HepG2 (cell line): ENCODE measurements around the gene MMS19. TPM values are rescaled to one million over a fixed set of nuclear protein-coding genes. Genes with fewer than 3 reads are reported as not detected.
A peak's percentile ranks its signal among the peaks of the same experiment; 100 is the strongest.

Experiments used
- ATM ChIP-seq: fragments of 450-650 bp; IDR thresholded peaks from 2 replicates; pipeline ENCODE4 v1.7.1; 2017; ENCODE audit warnings: mild to moderate bottlenecking, borderline replicate concordance
- LCORL ChIP-seq, 2 experiments: fragments of 450-650 bp in 1 of 2; sonication (generic) in 1 of 2; formaldehyde crosslinking in 1 of 2; IDR thresholded peaks; 2 replicates each; pipeline versions ENCODE4 v1.5.0 to v1.6.1; 2017 to 2020; ENCODE audit warnings: antibody characterized with exemption in 1 of 2, missing genetic modification reagents in 1 of 2
- RARG ChIP-seq: sonication (generic); formaldehyde crosslinking; IDR thresholded peaks from 2 replicates; pipeline ENCODE4 v1.4.0; 2020; ENCODE audit warnings: low read depth, mild to moderate bottlenecking, missing genetic modification reagents
- SKI ChIP-seq: fragments of 450-650 bp; IDR thresholded peaks from one replicate; pipeline ENCODE4 v1.6.1; 2018; ENCODE audit warnings: mild to moderate bottlenecking; ENCODE audit not compliant: partially characterized antibody
- XBP1 ChIP-seq: sonication (generic); formaldehyde crosslinking; IDR thresholded peaks from 2 replicates; pipeline ENCODE4 v1.5.0; 2020; ENCODE audit warnings: missing genetic modification reagents
- ZEB1 ChIP-seq: IDR thresholded peaks from 2 replicates; pipeline ENCODE4 v1.6.1; 2012; ENCODE audit warnings: mild to moderate bottlenecking, low read depth, inconsistent platforms; ENCODE audit not compliant: insufficient replicate concordance
- ZFP36L2 ChIP-seq: sonication (generic); formaldehyde crosslinking; IDR thresholded peaks from 2 replicates; pipeline ENCODE4 v1.4.0; 2020; ENCODE audit warnings: missing genetic modification reagents
- ZFP41 ChIP-seq: sonication (generic); formaldehyde crosslinking; IDR thresholded peaks from 2 replicates; pipeline ENCODE4 v1.4.0; 2020; ENCODE audit warnings: mild to moderate bottlenecking, missing genetic modification reagents, borderline replicate concordance
- ZNF180 ChIP-seq: sonication (generic); formaldehyde crosslinking; IDR thresholded peaks from 2 replicates; pipeline ENCODE4 v1.4.0; 2020; ENCODE audit warnings: low read depth, missing genetic modification reagents, borderline replicate concordance
- ZNF263 ChIP-seq: sonication (generic); formaldehyde crosslinking; IDR thresholded peaks from 2 replicates; pipeline ENCODE4 v1.4.0; 2020; ENCODE audit warnings: missing genetic modification reagents
- ZNF33B ChIP-seq: sonication (generic); formaldehyde crosslinking; IDR thresholded peaks from 2 replicates; pipeline ENCODE4 v1.5.1; 2020; ENCODE audit warnings: mild to moderate bottlenecking, missing genetic modification reagents
- ZNF547 ChIP-seq: sonication (generic); formaldehyde crosslinking; IDR thresholded peaks from 2 replicates; pipeline ENCODE4 v1.5.1; 2020; ENCODE audit warnings: mild to moderate bottlenecking, missing genetic modification reagents
- ZNF552 ChIP-seq: sonication (generic); formaldehyde crosslinking; IDR thresholded peaks from 2 replicates; pipeline ENCODE4 v1.9.0; 2022; ENCODE audit warnings: missing genetic modification reagents, mild to moderate bottlenecking, borderline replicate concordance
- ZNF781 ChIP-seq: sonication (generic); formaldehyde crosslinking; IDR thresholded peaks from 2 replicates; pipeline ENCODE4 v1.5.1; 2020; ENCODE audit warnings: borderline replicate concordance, mild to moderate bottlenecking, missing genetic modification reagents; ENCODE audit errors: not compliant biosample characterization
- polyA plus RNA-seq, 8 experiments: library from polyadenylated mRNA; depleted of rRNA in 3 of 8; stranded (reverse) in 7 of 8; unstranded in 1 of 8; fragments of >200 nt; fragmentation: Illumina TruSeq in 4 of 8; extraction: Trizol in 4 of 8; gene quantifications; 2 replicates each; pipeline versions ENCODE4 v1.2.1 to v1.2.3, GENCODE V29; 2011 to 2016; ENCODE audit warnings: low read depth in 4 of 8, missing spikeins in 1 of 8, mixed read lengths in 1 of 8; ENCODE audit not compliant: insufficient read depth in 1 of 8
- total RNA-seq, 5 experiments: library from RNA; depleted of rRNA; stranded (reverse); fragments of >200 nt; fragmentation: Illumina TruSeq; extraction: Trizol; gene quantifications; 2 replicates each; pipeline ENCODE4 v1.2.3, GENCODE V29; 2016; ENCODE audit warnings: low read depth in 1 of 5
- TF ChIP-seq, protein P1 (sequence below): fragments of 450-650 bp; IDR thresholded peaks from 2 replicates; pipeline ENCODE4 v1.6.1; 2016
- TF ChIP-seq, protein P2 (sequence below): sonication (generic); formaldehyde crosslinking; IDR thresholded peaks from 2 replicates; pipeline ENCODE4 v1.4.0; 2020; ENCODE audit warnings: missing genetic modification reagents, borderline replicate concordance
- TF ChIP-seq, protein P3 (sequence below): sonication (generic); formaldehyde crosslinking; IDR thresholded peaks from 2 replicates; pipeline ENCODE4 v1.9.0; 2022; ENCODE audit warnings: missing genetic modification reagents, mild to moderate bottlenecking, borderline replicate concordance
- TF ChIP-seq, protein P4 (sequence below): sonication (generic); formaldehyde crosslinking; IDR thresholded peaks from 2 replicates; pipeline ENCODE4 v1.4.0; 2020; ENCODE audit warnings: missing genetic modification reagents, mild to moderate bottlenecking, borderline replicate concordance

The MMS19 gene
- total and polyA plus RNA-seq, 2 of the 13 experiments (the other 11 are each of a cell fraction or from before 2014, with no cell fraction given) = 76.4 to 107 TPM

DNA sequence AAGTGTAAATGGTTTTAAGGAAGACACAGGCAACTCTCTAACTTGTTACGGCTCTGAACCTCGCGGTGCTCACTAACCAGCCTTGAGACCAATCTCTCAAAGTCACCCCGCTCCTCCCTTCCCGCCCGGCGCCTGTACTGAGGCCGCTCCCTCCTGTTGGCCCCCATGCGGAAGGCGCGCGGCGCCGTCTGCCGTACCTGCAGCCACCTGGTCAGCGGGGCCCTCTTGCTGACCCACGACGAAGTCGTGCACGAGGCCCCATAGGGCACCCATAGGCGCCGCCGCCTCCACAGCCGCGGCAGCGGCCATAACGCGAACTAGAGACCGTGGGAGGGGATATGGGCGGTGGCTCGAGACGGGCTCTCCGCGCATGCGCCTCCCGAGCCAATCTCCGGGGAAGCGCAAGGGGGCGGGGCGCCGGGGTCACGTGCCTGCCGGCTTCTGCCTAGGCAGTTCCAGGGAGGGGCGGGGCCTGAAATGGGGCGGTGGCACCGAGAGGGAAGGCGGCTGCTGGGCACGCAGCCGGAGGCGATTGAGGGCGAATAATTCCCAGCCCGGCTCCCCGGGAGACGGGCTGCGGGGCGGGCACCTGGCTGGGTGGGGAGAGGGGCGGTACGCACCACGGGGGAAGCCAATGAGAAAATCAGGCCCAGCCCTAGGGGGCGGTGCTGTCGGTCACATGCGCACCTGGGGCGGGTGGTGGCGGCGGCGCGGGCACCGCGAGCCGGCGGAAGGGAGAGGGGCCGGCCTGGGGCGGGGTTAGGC, at the start of gene MMS19 (continued):
- TF ChIP-seq ZNF263 (CRISPR knock-in tag) (no peak), ZNF33B (CRISPR knock-in tag) (no peak), SKI (no peak), RARG (0 out of 2 replicates have a peak, but pooled peaks have one; percentile 15), ATM (no peak), XBP1 (CRISPR knock-in tag) (no peak), ZNF552 (CRISPR knock-in tag) (no peak), ZFP36L2 (CRISPR knock-in tag) (no peak), LCORL (IDR thresholded peaks at IDR 0.05) (no peak), LCORL (CRISPR knock-in tag; IDR thresholded peaks at IDR 0.05) (peak; percentile 56), ZNF180 (CRISPR knock-in tag) (no peak), ZEB1 (no peak), ZFP41 (no peak), ZNF547 (CRISPR knock-in tag) (peak; percentile 94; the same call in 1 of the 2 replicates), ZNF781 (CRISPR knock-in tag) (peak; percentile 90)
- TF ChIP-seq, protein P1, sequence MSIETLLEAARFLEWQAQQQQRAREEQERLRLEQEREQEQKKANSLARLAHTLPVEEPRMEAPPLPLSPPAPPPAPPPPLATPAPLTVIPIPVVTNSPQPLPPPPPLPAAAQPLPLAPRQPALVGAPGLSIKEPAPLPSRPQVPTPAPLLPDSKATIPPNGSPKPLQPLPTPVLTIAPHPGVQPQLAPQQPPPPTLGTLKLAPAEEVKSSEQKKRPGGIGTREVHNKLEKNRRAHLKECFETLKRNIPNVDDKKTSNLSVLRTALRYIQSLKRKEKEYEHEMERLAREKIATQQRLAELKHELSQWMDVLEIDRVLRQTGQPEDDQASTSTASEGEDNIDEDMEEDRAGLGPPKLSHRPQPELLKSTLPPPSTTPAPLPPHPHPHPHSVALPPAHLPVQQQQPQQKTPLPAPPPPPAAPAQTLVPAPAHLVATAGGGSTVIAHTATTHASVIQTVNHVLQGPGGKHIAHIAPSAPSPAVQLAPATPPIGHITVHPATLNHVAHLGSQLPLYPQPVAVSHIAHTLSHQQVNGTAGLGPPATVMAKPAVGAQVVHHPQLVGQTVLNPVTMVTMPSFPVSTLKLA = peak; percentile 43
- TF ChIP-seq, protein P2, sequence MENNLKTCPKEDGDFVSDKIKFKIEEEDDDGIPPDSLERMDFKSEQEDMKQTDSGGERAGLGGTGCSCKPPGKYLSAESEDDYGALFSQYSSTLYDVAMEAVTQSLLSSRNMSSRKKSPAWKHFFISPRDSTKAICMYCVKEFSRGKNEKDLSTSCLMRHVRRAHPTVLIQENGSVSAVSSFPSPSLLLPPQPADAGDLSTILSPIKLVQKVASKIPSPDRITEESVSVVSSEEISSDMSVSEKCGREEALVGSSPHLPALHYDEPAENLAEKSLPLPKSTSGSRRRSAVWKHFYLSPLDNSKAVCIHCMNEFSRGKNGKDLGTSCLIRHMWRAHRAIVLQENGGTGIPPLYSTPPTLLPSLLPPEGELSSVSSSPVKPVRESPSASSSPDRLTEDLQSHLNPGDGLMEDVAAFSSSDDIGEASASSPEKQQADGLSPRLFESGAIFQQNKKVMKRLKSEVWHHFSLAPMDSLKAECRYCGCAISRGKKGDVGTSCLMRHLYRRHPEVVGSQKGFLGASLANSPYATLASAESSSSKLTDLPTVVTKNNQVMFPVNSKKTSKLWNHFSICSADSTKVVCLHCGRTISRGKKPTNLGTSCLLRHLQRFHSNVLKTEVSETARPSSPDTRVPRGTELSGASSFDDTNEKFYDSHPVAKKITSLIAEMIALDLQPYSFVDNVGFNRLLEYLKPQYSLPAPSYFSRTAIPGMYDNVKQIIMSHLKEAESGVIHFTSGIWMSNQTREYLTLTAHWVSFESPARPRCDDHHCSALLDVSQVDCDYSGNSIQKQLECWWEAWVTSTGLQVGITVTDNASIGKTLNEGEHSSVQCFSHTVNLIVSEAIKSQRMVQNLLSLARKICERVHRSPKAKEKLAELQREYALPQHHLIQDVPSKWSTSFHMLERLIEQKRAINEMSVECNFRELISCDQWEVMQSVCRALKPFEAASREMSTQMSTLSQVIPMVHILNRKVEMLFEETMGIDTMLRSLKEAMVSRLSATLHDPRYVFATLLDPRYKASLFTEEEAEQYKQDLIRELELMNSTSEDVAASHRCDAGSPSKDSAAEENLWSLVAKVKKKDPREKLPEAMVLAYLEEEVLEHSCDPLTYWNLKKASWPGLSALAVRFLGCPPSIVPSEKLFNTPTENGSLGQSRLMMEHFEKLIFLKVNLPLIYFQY (CRISPR knock-in tag) = peak; percentile 33; the same call in 1 of the 2 replicates
- TF ChIP-seq, protein P3, sequence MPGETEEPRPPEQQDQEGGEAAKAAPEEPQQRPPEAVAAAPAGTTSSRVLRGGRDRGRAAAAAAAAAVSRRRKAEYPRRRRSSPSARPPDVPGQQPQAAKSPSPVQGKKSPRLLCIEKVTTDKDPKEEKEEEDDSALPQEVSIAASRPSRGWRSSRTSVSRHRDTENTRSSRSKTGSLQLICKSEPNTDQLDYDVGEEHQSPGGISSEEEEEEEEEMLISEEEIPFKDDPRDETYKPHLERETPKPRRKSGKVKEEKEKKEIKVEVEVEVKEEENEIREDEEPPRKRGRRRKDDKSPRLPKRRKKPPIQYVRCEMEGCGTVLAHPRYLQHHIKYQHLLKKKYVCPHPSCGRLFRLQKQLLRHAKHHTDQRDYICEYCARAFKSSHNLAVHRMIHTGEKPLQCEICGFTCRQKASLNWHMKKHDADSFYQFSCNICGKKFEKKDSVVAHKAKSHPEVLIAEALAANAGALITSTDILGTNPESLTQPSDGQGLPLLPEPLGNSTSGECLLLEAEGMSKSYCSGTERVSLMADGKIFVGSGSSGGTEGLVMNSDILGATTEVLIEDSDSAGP (CRISPR knock-in tag) = peak; percentile 72; the same call in 1 of the 2 replicates
- TF ChIP-seq, protein P4, sequence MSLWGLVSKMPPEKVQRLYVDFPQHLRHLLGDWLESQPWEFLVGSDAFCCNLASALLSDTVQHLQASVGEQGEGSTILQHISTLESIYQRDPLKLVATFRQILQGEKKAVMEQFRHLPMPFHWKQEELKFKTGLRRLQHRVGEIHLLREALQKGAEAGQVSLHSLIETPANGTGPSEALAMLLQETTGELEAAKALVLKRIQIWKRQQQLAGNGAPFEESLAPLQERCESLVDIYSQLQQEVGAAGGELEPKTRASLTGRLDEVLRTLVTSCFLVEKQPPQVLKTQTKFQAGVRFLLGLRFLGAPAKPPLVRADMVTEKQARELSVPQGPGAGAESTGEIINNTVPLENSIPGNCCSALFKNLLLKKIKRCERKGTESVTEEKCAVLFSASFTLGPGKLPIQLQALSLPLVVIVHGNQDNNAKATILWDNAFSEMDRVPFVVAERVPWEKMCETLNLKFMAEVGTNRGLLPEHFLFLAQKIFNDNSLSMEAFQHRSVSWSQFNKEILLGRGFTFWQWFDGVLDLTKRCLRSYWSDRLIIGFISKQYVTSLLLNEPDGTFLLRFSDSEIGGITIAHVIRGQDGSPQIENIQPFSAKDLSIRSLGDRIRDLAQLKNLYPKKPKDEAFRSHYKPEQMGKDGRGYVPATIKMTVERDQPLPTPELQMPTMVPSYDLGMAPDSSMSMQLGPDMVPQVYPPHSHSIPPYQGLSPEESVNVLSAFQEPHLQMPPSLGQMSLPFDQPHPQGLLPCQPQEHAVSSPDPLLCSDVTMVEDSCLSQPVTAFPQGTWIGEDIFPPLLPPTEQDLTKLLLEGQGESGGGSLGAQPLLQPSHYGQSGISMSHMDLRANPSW (CRISPR knock-in tag) = no peak
